HUES64 (cell line): ENCODE results near the gene EPB41L1.

Experiments used
- H3K27ac ChIP-seq: 2 replicates; pipeline ENCODE4 v1.7.0; 2013; ENCODE audit warnings: low read depth, low read length, inconsistent platforms
- H3K27me3 ChIP-seq: 2 replicates; pipeline ENCODE4 v1.6.1; 2013; ENCODE audit warnings: mild to moderate bottlenecking, low read length; ENCODE audit not compliant: insufficient read depth
- H3K36me3 ChIP-seq: 2 replicates; pipeline ENCODE4 v1.6.1; 2013; ENCODE audit warnings: mild to moderate bottlenecking, low read length; ENCODE audit not compliant: insufficient read depth
- H3K4me1 ChIP-seq: 2 replicates; pipeline ENCODE4 v1.6.1; 2013; ENCODE audit warnings: mild to moderate bottlenecking, low read length, moderate library complexity; ENCODE audit not compliant: insufficient read depth
- H3K4me3 ChIP-seq: 2 replicates; pipeline ENCODE4 v1.5.1; 2013; ENCODE audit warnings: mild to moderate bottlenecking, low read length, moderate library complexity
- H3K9ac ChIP-seq: 2 replicates; pipeline ENCODE4 v1.6.1; 2013; ENCODE audit warnings: mild to moderate bottlenecking, low read depth, low read length
- H3K9me3 ChIP-seq: 2 replicates; pipeline ENCODE4 v1.6.1; 2013; ENCODE audit warnings: low read depth, low read length; ENCODE audit not compliant: insufficient read depth
- WGBS: fragments of 150-250, 120-280 bp; methylation state at CpG from one replicate; pipeline ENCODE4 v1.1.7; 2013; ENCODE audit warnings: missing lambda C conversion rate; 5-methylcytosine and 5-hydroxymethylcytosine counted together

Gene EPB41L1

GRCh38 chr20:36199345-36200257 lies 45.1 kb downstream of the EPB41L1 start:
- H3K9ac ChIP-seq, result no peak overlapping the region
- no peaks in the 10 kb centered on the region for H3K27me3 ChIP-seq
- H3K27ac ChIP-seq, result no peak overlapping the region
- no peaks in the 10 kb centered on the region for H3K9me3 ChIP-seq
- H3K36me3 ChIP-seq, result peaks cover 3% of the 10 kb centered on the region; the same call in 1 of the 2 replicates
- no peaks in the 10 kb centered on the region for H3K4me1 ChIP-seq
- H3K4me3 ChIP-seq, result no peak overlapping the region
- WGBS, result 69% methylated on average over 6 of the region's 6 CpGs

DNA sequence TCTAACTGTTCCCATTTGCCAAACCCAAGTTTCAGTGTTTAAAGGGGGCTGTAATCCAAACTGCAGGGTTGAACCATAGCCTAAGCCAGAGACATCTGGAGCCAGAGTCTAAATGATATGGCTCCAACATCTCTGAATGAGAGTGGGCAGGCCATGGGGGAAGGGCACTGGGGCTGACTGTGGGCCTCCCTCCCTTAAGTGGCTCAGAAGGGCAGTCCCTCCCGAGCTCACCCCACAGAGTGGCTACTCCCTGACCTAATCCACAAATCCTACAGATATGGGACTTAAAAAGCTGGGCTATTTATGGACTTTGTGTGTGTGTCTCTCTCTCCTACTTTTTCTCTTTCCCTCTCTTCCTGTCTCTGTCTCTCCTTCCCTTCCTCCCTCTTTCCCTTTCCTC lies 45.9 kb downstream of the EPB41L1 start:
- no peaks in the 10 kb centered on the region for H3K36me3 ChIP-seq
- H3K4me3 ChIP-seq, result no peak overlapping the region
- 89% methylated on average over 1 of the region's 1 CpG for WGBS
- no peaks in the 10 kb centered on the region for H3K4me1 ChIP-seq
- no peaks in the 10 kb centered on the region for H3K27me3 ChIP-seq
- H3K9ac ChIP-seq, result no peak overlapping the region
- H3K9me3 ChIP-seq, result no peaks in the 10 kb centered on the region
- H3K27ac ChIP-seq, result no peak overlapping the region

DNA sequence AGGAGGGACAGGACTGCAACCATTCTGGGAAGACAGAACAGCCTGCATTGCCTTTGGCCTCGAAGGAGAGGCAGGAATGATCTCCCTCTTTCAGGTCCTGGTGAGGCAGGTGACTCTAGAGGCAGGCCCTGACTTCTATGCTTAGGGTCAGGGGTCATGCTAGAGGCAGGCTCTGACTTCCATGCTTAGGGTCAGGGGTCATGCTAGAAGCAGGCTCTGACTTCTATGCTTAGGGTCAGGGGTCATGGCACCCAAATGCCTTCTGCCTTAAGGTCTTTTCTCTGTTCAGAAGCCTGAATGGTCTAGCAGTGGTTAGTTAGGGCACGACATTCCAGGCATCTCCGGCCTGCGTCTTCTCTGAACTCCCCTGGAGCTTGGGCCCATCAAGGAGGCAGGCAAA lies 46.7 kb downstream of the EPB41L1 start:
- 88% methylated on average over 4 of the region's 4 CpGs for WGBS

GRCh38 chr20:36202891-36203338 lies 48.4 kb downstream of the EPB41L1 start:
- Histone ChIP-seq H3K4me3 (no peak overlapping the region), H3K4me1 (no peaks in the 10 kb centered on the region), H3K27ac (no peak overlapping the region), H3K36me3 (peaks cover 2% of the 10 kb centered on the region; the same call in 1 of the 2 replicates), H3K9ac (no peak overlapping the region), H3K9me3 (no peaks in the 10 kb centered on the region), H3K27me3 (no peaks in the 10 kb centered on the region)
- 38% methylated on average over 18 of the region's 18 CpGs for WGBS

More for the DNA sequence above, 46.7 kb downstream of the EPB41L1 start:
- no peaks in the 10 kb centered on the region for H3K9me3 ChIP-seq
- no peaks in the 10 kb centered on the region for H3K27me3 ChIP-seq
- no peak overlapping the region for H3K4me3 ChIP-seq
- no peak overlapping the region for H3K27ac ChIP-seq
- H3K4me1 ChIP-seq, result no peaks in the 10 kb centered on the region
- H3K9ac ChIP-seq, result no peak overlapping the region
- H3K36me3 ChIP-seq, result no peaks in the 10 kb centered on the region

GRCh38 chr20:36203861-36204260 lies 49.3 kb downstream of the EPB41L1 start:
- Histone ChIP-seq H3K9ac (no peak overlapping the region), H3K4me1 (no peaks in the 10 kb centered on the region), H3K27me3 (no peaks in the 10 kb centered on the region), H3K9me3 (no peaks in the 10 kb centered on the region), H3K4me3 (no peak overlapping the region), H3K27ac (no peak overlapping the region), H3K36me3 (peaks cover 3% of the 10 kb centered on the region; the same call in 1 of the 2 replicates)
- 97% methylated on average over 3 of the region's 3 CpGs for WGBS

DNA sequence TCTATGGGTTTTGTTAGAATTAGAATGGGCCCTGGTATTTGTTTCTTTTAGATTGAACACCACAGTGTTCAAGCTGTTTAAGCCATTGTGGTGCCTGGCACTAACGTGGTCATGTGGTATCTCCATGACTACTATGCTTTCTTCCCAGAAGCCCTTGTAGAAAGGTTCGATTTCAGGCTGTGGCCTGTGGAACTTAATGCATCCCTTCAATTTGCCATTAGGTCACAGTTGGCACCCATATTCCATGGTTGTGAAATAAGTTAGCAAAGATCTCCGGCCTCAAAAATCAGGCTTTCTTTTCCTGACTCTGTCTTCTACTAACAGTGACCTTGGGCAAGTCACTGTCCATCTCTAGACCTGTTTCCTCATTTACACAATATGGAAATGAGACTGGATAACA lies 50.5 kb downstream of the EPB41L1 start:
- Histone ChIP-seq H3K27me3 (no peaks in the 10 kb centered on the region), H3K27ac (no peak overlapping the region), H3K4me1 (no peaks in the 10 kb centered on the region), H3K9ac (no peak overlapping the region), H3K9me3 (no peaks in the 10 kb centered on the region), H3K36me3 (peaks cover 3% of the 10 kb centered on the region; the same call in 1 of the 2 replicates), H3K4me3 (no peak overlapping the region)
- 95% methylated on average over 3 of the region's 3 CpGs for WGBS

DNA sequence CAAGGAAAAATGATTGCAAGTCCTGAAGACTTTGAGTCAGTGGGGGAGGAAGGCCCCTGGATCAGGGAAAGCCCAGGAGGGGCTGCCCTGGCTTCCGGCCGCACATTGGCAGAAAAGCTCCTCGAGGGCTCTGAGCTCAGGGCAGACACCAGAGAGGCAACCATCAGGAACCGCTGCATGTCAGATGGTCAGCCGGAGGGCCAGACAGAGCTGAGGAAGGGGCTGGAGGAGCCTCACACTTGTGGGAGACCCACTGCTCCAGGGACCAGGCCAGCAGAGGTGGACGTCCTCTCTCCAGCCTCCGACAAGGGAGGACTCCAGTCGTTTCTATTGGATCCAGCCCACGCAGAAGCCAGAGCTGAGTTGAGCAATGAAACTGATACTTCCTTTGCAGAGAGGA lies 51.5 kb downstream of the EPB41L1 start:
- no peak overlapping the region for H3K4me3 ChIP-seq
- no peak overlapping the region for H3K27ac ChIP-seq
- no peaks in the 10 kb centered on the region for H3K27me3 ChIP-seq
- no peaks in the 10 kb centered on the region for H3K9me3 ChIP-seq
- peaks cover 3% of the 10 kb centered on the region; the same call in 1 of the 2 replicates for H3K36me3 ChIP-seq
- H3K4me1 ChIP-seq, result no peaks in the 10 kb centered on the region
- WGBS, result 95% methylated on average over 9 of the region's 9 CpGs
- no peak overlapping the region for H3K9ac ChIP-seq

GRCh38 chr20:36206641-36207040 lies 52.1 kb downstream of the EPB41L1 start:
- no peak overlapping the region for H3K9ac ChIP-seq
- no peaks in the 10 kb centered on the region for H3K9me3 ChIP-seq
- H3K4me1 ChIP-seq, result no peaks in the 10 kb centered on the region
- WGBS, result 96% methylated on average over 9 of the region's 9 CpGs
- no peaks in the 10 kb centered on the region for H3K27me3 ChIP-seq
- H3K36me3 ChIP-seq, result peaks cover 3% of the 10 kb centered on the region; the same call in 1 of the 2 replicates
- H3K27ac ChIP-seq, result no peak overlapping the region
- no peak overlapping the region for H3K4me3 ChIP-seq

DNA sequence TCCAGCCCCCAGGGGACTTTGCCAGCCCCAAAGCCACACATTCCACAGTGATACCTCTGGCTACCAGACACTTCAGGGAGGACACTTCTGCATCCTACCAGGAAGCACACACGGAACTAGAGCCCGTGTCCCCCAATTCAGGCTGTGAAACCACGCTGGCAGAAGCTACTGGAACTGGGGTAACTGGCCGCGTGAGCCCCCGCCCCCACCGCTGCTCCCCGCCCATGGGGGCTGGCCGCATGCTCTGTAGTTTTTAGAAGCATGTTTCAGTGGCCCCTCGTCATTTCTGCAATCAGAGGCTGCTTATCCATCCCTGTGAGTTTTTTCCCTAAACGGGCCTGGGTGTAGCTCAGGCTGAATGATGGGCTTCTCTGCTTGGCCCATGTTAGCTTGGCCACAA lies 53.1 kb downstream of the EPB41L1 start:
- Histone ChIP-seq H3K4me1 (no peaks in the 10 kb centered on the region), H3K36me3 (peaks cover 3% of the 10 kb centered on the region; the same call in 1 of the 2 replicates), H3K9me3 (no peaks in the 10 kb centered on the region), H3K27me3 (no peaks in the 10 kb centered on the region), H3K27ac (no peak overlapping the region), H3K9ac (no peak overlapping the region), H3K4me3 (no peak overlapping the region)
- 96% methylated on average over 11 of the region's 11 CpGs for WGBS

GRCh38 chr20:36208257-36208656 lies 53.7 kb downstream of the EPB41L1 start:
- Histone ChIP-seq H3K4me1 (no peaks in the 10 kb centered on the region), H3K36me3 (peaks cover 3% of the 10 kb centered on the region; the same call in 1 of the 2 replicates), H3K9me3 (no peaks in the 10 kb centered on the region), H3K9ac (no peak overlapping the region), H3K27ac (no peak overlapping the region), H3K4me3 (no peak overlapping the region), H3K27me3 (no peaks in the 10 kb centered on the region)
- WGBS, result 90% methylated on average over 10 of the region's 10 CpGs

DNA sequence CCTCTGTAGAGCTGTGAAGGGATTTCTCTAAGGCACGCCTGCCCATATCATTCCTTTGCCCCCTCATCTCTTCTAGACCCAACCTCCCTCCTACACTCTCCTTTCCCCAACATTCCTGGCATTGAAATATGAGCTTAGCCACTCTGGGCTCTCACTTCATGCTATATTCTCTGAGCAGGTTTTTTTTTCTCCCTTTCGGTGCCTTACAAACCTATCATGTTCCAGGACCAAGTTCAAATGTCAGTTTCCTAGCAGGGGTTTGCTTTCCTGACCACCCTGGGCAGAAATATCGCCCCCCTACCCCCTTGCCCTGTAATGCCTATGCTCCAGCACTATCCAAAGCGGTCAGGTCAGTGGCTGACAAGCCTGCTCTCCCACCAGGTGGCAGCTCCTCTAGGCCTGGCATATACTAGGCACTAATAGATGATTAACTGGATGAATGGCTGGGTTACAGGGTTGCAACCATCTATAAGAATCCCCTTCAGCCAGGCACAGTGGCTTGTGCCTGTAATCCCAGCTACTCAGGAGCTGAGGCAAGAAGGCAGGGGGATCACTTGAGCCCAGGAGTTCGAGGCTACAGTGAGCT lies 56.0 kb downstream of the EPB41L1 start:
- H3K4me1 ChIP-seq, result no peaks in the 10 kb centered on the region
- no peak overlapping the region for H3K9ac ChIP-seq
- peaks cover 3% of the 10 kb centered on the region; the same call in 1 of the 2 replicates for H3K36me3 ChIP-seq
- H3K27me3 ChIP-seq, result no peaks in the 10 kb centered on the region
- H3K27ac ChIP-seq, result no peak overlapping the region
- H3K9me3 ChIP-seq, result no peaks in the 10 kb centered on the region
- H3K4me3 ChIP-seq, result no peak overlapping the region
- 88% methylated on average over 5 of the region's 5 CpGs for WGBS
